ENCODE data around the gene UBE2I. TPM values are rescaled to one million over a fixed set of nuclear protein-coding genes. Genes with fewer than 3 reads are reported as not detected.

Gene UBE2I
- total and polyA plus RNA-seq, 2 donors (not counting 1 experiment from before 2014, with no cell fraction given), result 152 to 265 TPM

GRCh38 chr16:1333854-1334700 lies 24.6 kb downstream of the UBE2I start:
- H3K4me2 ChIP-seq (replicated peaks; ENCODE audit: low read depth, low read length, poor library complexity, severe bottlenecking), result peak overlapping the region; percentile 97
- H3K27ac Mint-ChIP-seq, result peak overlapping the region; percentile 15
- WGBS (ENCODE audit: insufficient coverage), result 5% methylated on average over 66 of the region's 78 CpGs
- TF ChIP-seq EZH2 (IDR thresholded peaks at IDR 0.05; ENCODE audit: borderline replicate concordance, insufficient read depth, low read depth, low read length, poor library complexity, severe bottlenecking) (peak; percentile 36), CTCF (IDR thresholded peaks at IDR 0.05) (no peak)
- intact Hi-C loops (cut with micrococcal nuclease), result loop anchor here (1.0 kb wide), 1 partner anchor 8 kb away; no protein-coding TSS in a partner anchor
- H2AFZ ChIP-seq (ENCODE audit: insufficient read depth, low read depth, low read length, poor library complexity, severe bottlenecking), result no peak overlapping the region
- peaks cover 48 to 65% of the 10 kb centered on the region in 2 donors for H3K4me1 ChIP-seq (ENCODE audit: control insufficient read depth in 2 of 2, insufficient read depth in 2 of 2, low read length in 2 of 2)
- peaks cover 7% of the 10 kb centered on the region for H3K27me3 Mint-ChIP-seq
- peaks cover 18% of the 10 kb centered on the region for H4K20me1 ChIP-seq (ENCODE audit: control insufficient read depth, insufficient read depth, low read length, poor library complexity, severe bottlenecking)
- no peaks in the 10 kb centered on the region for H3K36me3 ChIP-seq (replicated peaks in 1 of 2; ENCODE audit: control extremely low read depth in 1 of 2, control insufficient read depth in 1 of 2, extremely low read depth in 1 of 2, insufficient read depth in 2 of 2, low read length in 1 of 2)
- peak overlapping the region; percentile 76 for H3K9ac ChIP-seq (ENCODE audit: low read length)
- no peaks in the 10 kb centered on the region for H3K9me3 Mint-ChIP-seq (ENCODE audit: insufficient read depth)
- peaks cover 23% of the 10 kb centered on the region for H3K4me1 Mint-ChIP-seq
- H3K27me3 ChIP-seq (replicated peaks in 1 of 4; ENCODE audit: control extremely low read depth in 1 of 4, control insufficient read depth in 3 of 4, insufficient read depth in 4 of 4, low read length in 3 of 4), result peaks cover 0 to 47% (median 20%) of the 10 kb centered on the region in 4 experiments
- CTCF ChIA-PET, result interaction anchor here (1.9 kb wide), 1 partner anchor 29 kb away, joined by 6 read pairs; no protein-coding TSS in a partner anchor
- DNase-seq, result no peak
- H3K9me3 ChIP-seq (ENCODE audit: control extremely low read depth in 1 of 3, control insufficient read depth in 2 of 3, insufficient read depth in 1 of 3, low read length in 2 of 3), result peaks cover 0 to 25% (median 3%) of the 10 kb centered on the region in 3 donors
- peak overlapping the region in 4 of 5 experiments; percentile 37 to 63 (median 52) for H3K4me3 ChIP-seq (ENCODE audit: control extremely low read depth in 1 of 5, extremely low read depth in 1 of 5, insufficient read depth in 1 of 5, low read depth in 2 of 5, low read length in 4 of 5)
- no peak for ATAC-seq (ENCODE audit: low read depth)
- H3K79me2 ChIP-seq (ENCODE audit: control insufficient read depth, insufficient read depth, low read length), result peaks cover 3% of the 10 kb centered on the region
- H3K4me3 Mint-ChIP-seq, result peak overlapping the region; percentile 49
- POLR2A ChIA-PET, result no interaction called here
- no peak overlapping the region for H3K27ac ChIP-seq (ENCODE audit: low read length in 2 of 2)

- Mint-ChIP-seq H3K27me3 (peaks cover 7% of the 10 kb centered on the region), H3K4me3 (peak overlapping the region; percentile 57), H3K9me3 (ENCODE audit: insufficient read depth) (no peaks in the 10 kb centered on the region), H3K4me1 (peaks cover 23% of the 10 kb centered on the region), H3K27ac (peak overlapping the region; percentile 20)
- Histone ChIP-seq H3K27me3 (replicated peaks in 1 of 4; ENCODE audit: control extremely low read depth in 1 of 4, control insufficient read depth in 3 of 4, insufficient read depth in 4 of 4, low read length in 3 of 4) (peaks cover 0 to 47% (median 20%) of the 10 kb centered on the region in 4 experiments), H3K9ac (ENCODE audit: low read length) (peak overlapping the region; percentile 76), H3K4me1 (ENCODE audit: control insufficient read depth in 2 of 2, insufficient read depth in 2 of 2, low read length in 2 of 2) (peaks cover 48 to 65% of the 10 kb centered on the region in 2 donors), H3K79me2 (ENCODE audit: control insufficient read depth, insufficient read depth, low read length) (peaks cover 3% of the 10 kb centered on the region), H3K9me3 (ENCODE audit: control extremely low read depth in 1 of 3, control insufficient read depth in 2 of 3, insufficient read depth in 1 of 3, low read length in 2 of 3) (peaks cover 0 to 26% (median 3%) of the 10 kb centered on the region in 3 donors), H3K4me2 (replicated peaks; ENCODE audit: low read depth, low read length, poor library complexity, severe bottlenecking) (peak overlapping the region; percentile 97), H4K20me1 (ENCODE audit: control insufficient read depth, insufficient read depth, low read length, poor library complexity, severe bottlenecking) (peaks cover 18% of the 10 kb centered on the region), H3K36me3 (replicated peaks in 1 of 2; ENCODE audit: control extremely low read depth in 1 of 2, control insufficient read depth in 1 of 2, extremely low read depth in 1 of 2, insufficient read depth in 2 of 2, low read length in 1 of 2) (no peaks in the 10 kb centered on the region), H3K27ac (ENCODE audit: low read length in 2 of 2) (no peak overlapping the region), H2AFZ (ENCODE audit: insufficient read depth, low read depth, low read length, poor library complexity, severe bottlenecking) (no peak overlapping the region), H3K4me3 (ENCODE audit: control extremely low read depth in 1 of 5, extremely low read depth in 1 of 5, insufficient read depth in 1 of 5, low read depth in 2 of 5, low read length in 4 of 5) (peak overlapping the region in 4 of 5 experiments; percentile 37 to 63 (median 52))
- ChIA-PET POLR2A (no interaction called here), CTCF (interaction anchor here (1.9 kb wide), 1 partner anchor 29 kb away, joined by 6 read pairs; no protein-coding TSS in a partner anchor)
- intact Hi-C loops (cut with micrococcal nuclease), result no loop called here
- DNase-seq (no peak), ATAC-seq (ENCODE audit: low read depth) (no peak)
- WGBS (ENCODE audit: insufficient coverage), result 39% methylated on average over 9 of the region's 9 CpGs
- TF ChIP-seq EZH2 (IDR thresholded peaks at IDR 0.05; ENCODE audit: borderline replicate concordance, insufficient read depth, low read depth, low read length, poor library complexity, severe bottlenecking) (no peak), CTCF (IDR thresholded peaks at IDR 0.05) (no peak)
Measured at GRCh38 chr16:1334739-1335138, 25.3 kb downstream of the UBE2I start.

Data from B cell (primary cell).